Amniotic epithelial cell (primary cell): Measurements from ENCODE around the gene ARID1B.

Experiments
- DNase-seq: peaks from one replicate; pipeline ENCODE4 v3.0.0-alpha.2; 2010; ENCODE audit warnings: low read depth

Gene ARID1B

GRCh38 chr6:157227202-157228166, 450.3 kb downstream of the ARID1B start:
- no peak for DNase-seq

GRCh38 chr6:157228426-157229131, 451.4 kb downstream of the ARID1B start:
- no peak for DNase-seq

- DNase-seq: no peak
Observed at GRCh38 chr6:157229132-157229618, 452.0 kb downstream of the ARID1B start.

- no peak for DNase-seq
Observed at GRCh38 chr6:157229713-157230112, 452.5 kb downstream of the ARID1B start.

GRCh38 chr6:157230910-157231309, 453.7 kb downstream of the ARID1B start:
- DNase-seq: no peak

GRCh38 chr6:157232161-157232895, 455.1 kb downstream of the ARID1B start:
- no peak for DNase-seq

GRCh38 chr6:157233156-157233555, 456.0 kb downstream of the ARID1B start:
- DNase-seq: no peak

GRCh38 chr6:157233686-157234085, 456.5 kb downstream of the ARID1B start:
- DNase-seq: no peak

GRCh38 chr6:157235600-157236039, 458.4 kb downstream of the ARID1B start:
- DNase-seq: peak; percentile 37

- no peak for DNase-seq
Observed at GRCh38 chr6:157236040-157236725, 459.0 kb downstream of the ARID1B start.

GRCh38 chr6:157238346-157238745, 461.2 kb downstream of the ARID1B start:
- DNase-seq: no peak

- no peak for DNase-seq
Observed at GRCh38 chr6:157239148-157239547, 462.0 kb downstream of the ARID1B start.

GRCh38 chr6:157239671-157240058, 462.5 kb downstream of the ARID1B start:
- peak; percentile 38 for DNase-seq

- DNase-seq: peak; percentile 49
Observed at GRCh38 chr6:157240059-157240959, 463.1 kb downstream of the ARID1B start.

GRCh38 chr6:157240960-157241311, 463.8 kb downstream of the ARID1B start:
- no peak for DNase-seq

GRCh38 chr6:157242791-157243190, 465.6 kb downstream of the ARID1B start:
- no peak for DNase-seq

GRCh38 chr6:157244175-157244574, 467.0 kb downstream of the ARID1B start:
- DNase-seq: peak; percentile 95

- no peak for DNase-seq
Observed at GRCh38 chr6:157244780-157245179, 467.6 kb downstream of the ARID1B start.

- no peak for DNase-seq
Observed at GRCh38 chr6:157245436-157245835, 468.3 kb downstream of the ARID1B start.

GRCh38 chr6:157246048-157246630, 469.0 kb downstream of the ARID1B start:
- peak; percentile 80 for DNase-seq
